HepG2 (cell line): ENCODE measurements around the gene MEIS1. TPM values are rescaled to one million over a fixed set of nuclear protein-coding genes. Genes with fewer than 3 reads are reported as not detected.

Source experiments
- FOXA3 ChIP-seq: IDR thresholded peaks from 2 replicates; pipeline ENCODE4 v1.6.1; 2016; ENCODE audit warnings: missing genetic modification reagents, missing compliant biosample characterization
- FOXP4 ChIP-seq: sonication (generic); formaldehyde crosslinking; IDR thresholded peaks from 2 replicates; pipeline ENCODE4 v1.4.0; 2020; ENCODE audit warnings: missing genetic modification reagents
- GATAD2A ChIP-seq: IDR thresholded peaks from 2 replicates; pipeline ENCODE4 v1.6.1; 2016
- MLX ChIP-seq: IDR thresholded peaks from 2 replicates; pipeline ENCODE4 v1.6.1; 2016
- NCOA2 ChIP-seq: sonication (generic); formaldehyde crosslinking; IDR thresholded peaks from 2 replicates; pipeline ENCODE4 v1.8.0; 2022; ENCODE audit warnings: inconsistent platforms
- NFRKB ChIP-seq: fragments of 450-650 bp; IDR thresholded peaks from 2 replicates; pipeline ENCODE4 v1.6.1; 2017
- RARA ChIP-seq: IDR thresholded peaks from 2 replicates; pipeline ENCODE4 v1.6.1; 2016; ENCODE audit warnings: missing genetic modification reagents, missing compliant biosample characterization
- SAP130 ChIP-seq: IDR thresholded peaks from 2 replicates; pipeline ENCODE4 v1.6.1; 2016; ENCODE audit warnings: low read depth
- ZBTB33 ChIP-seq: sonication (generic); formaldehyde crosslinking; IDR thresholded peaks from 2 replicates; pipeline ENCODE4 v1.4.0; 2020; ENCODE audit warnings: missing genetic modification reagents
- ZNF564 ChIP-seq: sonication (generic); formaldehyde crosslinking; IDR thresholded peaks from 2 replicates; pipeline ENCODE4 v1.8.1; 2023; ENCODE audit warnings: mild to moderate bottlenecking, missing genetic modification reagents
- polyA plus RNA-seq, 8 experiments: library from polyadenylated mRNA; depleted of rRNA in 3 of 8; stranded (reverse) in 7 of 8; unstranded in 1 of 8; fragments of >200 nt; fragmentation: Illumina TruSeq in 4 of 8; extraction: Trizol in 4 of 8; gene quantifications; 2 replicates each; pipeline versions ENCODE4 v1.2.1 to v1.2.3, GENCODE V29; 2011 to 2016; ENCODE audit warnings: low read depth in 4 of 8, missing spikeins in 1 of 8, mixed read lengths in 1 of 8; ENCODE audit not compliant: insufficient read depth in 1 of 8
- total RNA-seq, 5 experiments: library from RNA; depleted of rRNA; stranded (reverse); fragments of >200 nt; fragmentation: Illumina TruSeq; extraction: Trizol; gene quantifications; 2 replicates each; pipeline ENCODE4 v1.2.3, GENCODE V29; 2016; ENCODE audit warnings: low read depth in 1 of 5

The MEIS1 gene
- total and polyA plus RNA-seq, 2 of the 13 experiments (the other 11 are each of a cell fraction or from before 2014, with no cell fraction given): 3.8 to 6.0 TPM

- TF ChIP-seq RARA (0 out of 2 replicates have a peak, but pooled peaks have one; percentile 14), NFRKB (no peak), ZBTB33 (CRISPR knock-in tag) (no peak), FOXP4 (CRISPR knock-in tag) (0 out of 2 replicates have a peak, but pooled peaks have one; percentile 24), FOXA3 (CRISPR knock-in tag) (0 out of 2 replicates have a peak, but pooled peaks have one; percentile 59), SAP130 (CRISPR knock-in tag) (peak; percentile 43), ZNF564 (CRISPR knock-in tag) (no peak), GATAD2A (CRISPR knock-in tag) (peak; percentile 16; the same call in 1 of the 2 replicates), MLX (CRISPR knock-in tag) (peak; percentile 78; the same call in 1 of the 2 replicates), NCOA2 (CRISPR knock-in tag) (no peak)
Measured at GRCh38 chr2:66427300-66427699, 7.6 kb upstream of the MEIS1 start (continued).
